ENCODE measurements around the gene TBCC. TPM values are rescaled to one million over a fixed set of nuclear protein-coding genes. Genes with fewer than 3 reads are reported as not detected.
"Not testable (repeated sequence)": the region's sequence is repeated elsewhere in the genome, so short reads cannot be mapped to it uniquely, and the experiment has no call there.

TBCC gene
- 18.6 TPM for polyA plus RNA-seq (2013, experiment 1 of 2; ENCODE audit: insufficient read length)
- polyA plus RNA-seq (2013, experiment 2 of 2; ENCODE audit: insufficient read length): 20.7 TPM

- peak; percentile 99 for DNase-seq
These were observed at the start of gene TBCC for GRCh38 chr6:42745640-42746462. TSS of gene TBCC (minus strand) at chr6:42746103. CDS start at chr6:42746073, 30 bp downstream.

GRCh38 chr6:42795651-42796050 lies 49.7 kb upstream of the TBCC start:
- DNase-seq: no peak

- DNase-seq: no peak
These were observed 45.9 kb upstream of the TBCC start for GRCh38 chr6:42791706-42792320.

- DNase-seq: no peak
These were observed 44.8 kb upstream of the TBCC start for GRCh38 chr6:42790549-42791181.

- DNase-seq: no peak
These were observed 42.8 kb upstream of the TBCC start for GRCh38 chr6:42788671-42789070.

- DNase-seq: no peak
These were observed 41.2 kb upstream of the TBCC start for GRCh38 chr6:42787063-42787472.

- DNase-seq: no peak
These were observed 40.7 kb upstream of the TBCC start for GRCh38 chr6:42786525-42786985.

GRCh38 chr6:42784717-42785498 lies 39.0 kb upstream of the TBCC start:
- DNase-seq: no peak

GRCh38 chr6:42783876-42784642 lies 38.2 kb upstream of the TBCC start:
- DNase-seq: no peak

- DNase-seq: peak; percentile 78
These were observed 37.4 kb upstream of the TBCC start for GRCh38 chr6:42783177-42783875.

GRCh38 chr6:42782689-42783176 lies 36.8 kb upstream of the TBCC start:
- peak; percentile 96 for DNase-seq

GRCh38 chr6:42781796-42782688 lies 36.1 kb upstream of the TBCC start, which contains the start of gene BICRAL:
TSS of gene BICRAL (plus strand) at chr6:42782052. CDS start at chr6:42822023, 39,971 bp downstream.
- peak; percentile 90 for DNase-seq

GRCh38 chr6:42781546-42781795 lies 35.6 kb upstream of the TBCC start:
- peak; percentile 30 for DNase-seq

GRCh38 chr6:42779521-42779920 lies 33.6 kb upstream of the TBCC start:
- DNase-seq: no peak

- DNase-seq: no peak
These were observed 32.2 kb upstream of the TBCC start for GRCh38 chr6:42778122-42778521.

GRCh38 chr6:42777126-42777822 lies 31.4 kb upstream of the TBCC start:
- peak; percentile 74 for DNase-seq

- DNase-seq: not testable (repeated sequence)
These were observed 29.1 kb upstream of the TBCC start for GRCh38 chr6:42774821-42775487.

GRCh38 chr6:42774201-42774600 lies 28.3 kb upstream of the TBCC start:
- no peak for DNase-seq

GRCh38 chr6:42771741-42772100 lies 25.8 kb upstream of the TBCC start:
- DNase-seq: no peak
